Left lung (tissue), 10 donors: ENCODE results near the gene CCND2. TPM values are rescaled to one million over a fixed set of nuclear protein-coding genes. Genes with fewer than 3 reads are reported as not detected.

Experiments used
- ATAC-seq: fragments of 200-7000 bp; cut with Tn5 transposase; one replicate; pipeline ENCODE4 v1.9.1; 2020; ENCODE audit warnings: moderate library complexity
- DNase-seq, 4 donors: peaks; one replicate each; pipeline ENCODE4 v3.0.0-alpha.2; 2013 to 2020
- H3K27ac ChIP-seq, 2 donors: fragments of 200-600 bp; sonication (generic) in 1 of 2; one replicate each; pipeline versions ENCODE4 v1.5.0 to v1.8.0; 2020 to 2021
- H3K27me3 ChIP-seq, 2 donors: fragments of 200-600 bp; sonication (generic) in 1 of 2; one replicate each; pipeline versions ENCODE4 v1.5.0 to v1.8.0; 2020 to 2021
- H3K36me3 ChIP-seq, 2 donors: fragments of 200-600 bp; sonication (generic) in 1 of 2; one replicate each; pipeline versions ENCODE4 v1.5.0 to v1.8.0; 2020 to 2021
- H3K4me1 ChIP-seq, 2 donors: fragments of 200-600 bp; one replicate each; pipeline ENCODE4 v1.8.0; 2021
- H3K4me3 ChIP-seq, 2 donors: fragments of 200-600 bp; sonication (generic) in 1 of 2; one replicate each; pipeline versions ENCODE4 v1.5.0 to v1.8.0; 2020 to 2021; ENCODE audit warnings: mild to moderate bottlenecking in 1 of 2
- H3K9me3 ChIP-seq, 2 donors: fragments of 200-600 bp; sonication (generic) in 1 of 2; one replicate each; pipeline versions ENCODE4 v1.5.0 to v1.8.0; 2020 to 2021
- CTCF ChIP-seq, 2 donors: fragments of 200-600 bp; sonication (generic) in 1 of 2; IDR thresholded peaks; one replicate each; pipeline versions ENCODE4 v1.5.0 to v1.8.0; 2021; ENCODE audit warnings: antibody characterized with exemption in 2 of 2
- intact Hi-C, 2 donors: fragments of 100-400 bp; cut with DNase I; formaldehyde crosslinking; loops; one replicate each; pipeline versions ENCODE4 v1.11.2 to v1.14.2; 2022
- polyA plus RNA-seq, 6 donors: library from polyadenylated mRNA; unstranded; fragments of 120-200 nt; gene quantifications; one replicate each; pipeline ENCODE4 v1.2.1, GENCODE V29; 2013; ENCODE audit not compliant: insufficient read length in 6 of 6
- total RNA-seq, 2 donors: library from RNA; stranded (reverse); fragmentation: NEBNext Ultra II Directional; extraction: Animal tissue kit (Norgen Biotek cat#: 25700); gene quantifications; one replicate each; pipeline ENCODE4 v1.2.1, GENCODE V29; 2021
- donor health status: DM: no; HTN: yes; CAD: no.
- donor health status: DM: no; HTN: no; CAD: no.

CCND2 gene
- total and polyA plus RNA-seq, 8 donors: 45.6 to 203 (median 58.9) TPM

GRCh38 chr12:4228122-4228580, 45.4 kb upstream of the CCND2 start:
- Histone ChIP-seq H3K36me3 (no peaks in the 10 kb centered on the region), H3K27ac (no peak overlapping the region), H3K27me3 (peaks cover 0 to 15% of the 10 kb centered on the region in 2 donors), H3K4me3 (no peak overlapping the region), H3K4me1 (peaks cover 0 to 14% of the 10 kb centered on the region in 2 donors), H3K9me3 (no peaks in the 10 kb centered on the region)
- ATAC-seq (no peak), DNase-seq (no peak)
- intact Hi-C loops: no loop called here
- TF ChIP-seq CTCF (IDR thresholded peaks at IDR 0.05): no peak

GRCh38 chr12:4230526-4230925, 43.0 kb upstream of the CCND2 start:
- Histone ChIP-seq H3K9me3 (no peaks in the 10 kb centered on the region), H3K36me3 (no peaks in the 10 kb centered on the region), H3K27ac (no peak overlapping the region), H3K4me3 (no peak overlapping the region), H3K4me1 (no peaks in the 10 kb centered on the region), H3K27me3 (peaks cover 0 to 8% of the 10 kb centered on the region in 2 donors)
- intact Hi-C loops: no loop called here
- DNase-seq (no peak), ATAC-seq (no peak)
- no peak for TF ChIP-seq CTCF (IDR thresholded peaks at IDR 0.05)

GRCh38 chr12:4238577-4238976, 35.0 kb upstream of the CCND2 start:
- Histone ChIP-seq H3K4me3 (no peak overlapping the region), H3K27ac (no peak overlapping the region), H3K27me3 (peaks cover 0 to 23% of the 10 kb centered on the region in 2 donors), H3K36me3 (no peaks in the 10 kb centered on the region), H3K9me3 (peaks cover 0 to 25% of the 10 kb centered on the region in 2 donors), H3K4me1 (peaks cover 0 to 21% of the 10 kb centered on the region in 2 donors)
- DNase-seq (no peak), ATAC-seq (no peak)
- intact Hi-C loops: no loop called here
- TF ChIP-seq CTCF (IDR thresholded peaks at IDR 0.05): no peak

- ATAC-seq (no peak), DNase-seq (no peak)
- Histone ChIP-seq H3K27me3 (peaks cover 0 to 30% of the 10 kb centered on the region in 2 donors), H3K27ac (no peak overlapping the region), H3K4me3 (no peak overlapping the region), H3K4me1 (peaks cover 0 to 21% of the 10 kb centered on the region in 2 donors), H3K36me3 (no peaks in the 10 kb centered on the region), H3K9me3 (peaks cover 0 to 25% of the 10 kb centered on the region in 2 donors)
- no peak for TF ChIP-seq CTCF (IDR thresholded peaks at IDR 0.05)
- intact Hi-C loops: no loop called here
Measured at GRCh38 chr12:4239746-4240145, 33.8 kb upstream of the CCND2 start.

GRCh38 chr12:4240161-4240783, 33.3 kb upstream of the CCND2 start:
- TF ChIP-seq CTCF (IDR thresholded peaks at IDR 0.05): no peak
- Histone ChIP-seq H3K4me3 (no peak overlapping the region), H3K27me3 (peaks cover 0 to 30% of the 10 kb centered on the region in 2 donors), H3K4me1 (peaks cover 0 to 21% of the 10 kb centered on the region in 2 donors), H3K27ac (no peak overlapping the region), H3K9me3 (peaks cover 0 to 25% of the 10 kb centered on the region in 2 donors), H3K36me3 (no peaks in the 10 kb centered on the region)
- no peak for DNase-seq
- peak; percentile 23 for ATAC-seq
- intact Hi-C loops: no loop called here
